A673 (cell line): ENCODE data around the gene ZNHIT3. TPM values are rescaled to one million over a fixed set of nuclear protein-coding genes. Genes with fewer than 3 reads are reported as not detected.
"Not testable (repeated sequence)": the region's sequence is repeated elsewhere in the genome, so short reads cannot be mapped to it uniquely, and the experiment has no call there.

Experiments
- BruUV-seq: library from RNA; stranded (reverse); fragments of 400-500 nt; replicated peaks from 2 replicates; lab custom pipeline; 2021; lab: Mats Ljungman, UMichigan
- CTCF ChIA-PET: fragments of 300-600 bp; sonication (Branson Sonifier 250); formaldehyde crosslinking; loops from one replicate; lab custom pipeline; 2022; ENCODE audit warnings: antibody characterized with exemption; lab: Charles Lee
- POLR2A ChIA-PET: fragments of 300-600 bp; sonication (Branson Sonifier 250); formaldehyde crosslinking; loops from one replicate; lab custom pipeline; 2022; ENCODE audit warnings: antibody characterized with exemption; ENCODE audit not compliant: low non-redundant PET; lab: Charles Lee
- DNase-seq: peaks from one replicate; pipeline ENCODE4 v3.0.0-alpha.2; 2015; ENCODE audit warnings: low spot score
- H3K27ac ChIP-seq: fragments of 200-600 bp; sonication (generic); 2 replicates; pipeline ENCODE4 v1.5.1; 2016; ENCODE audit warnings: mixed run types, low read depth, mild to moderate bottlenecking, mixed read lengths, antibody characterized with exemption, low read length; ENCODE audit not compliant: poor library complexity, severe bottlenecking
- H3K27me3 ChIP-seq: fragments of 200-600 bp; sonication (generic); replicated peaks from 2 replicates; pipeline ENCODE4 v1.6.1; 2017; ENCODE audit warnings: mixed run types, low read depth, mild to moderate bottlenecking, mixed read lengths, antibody characterized with exemption, low read length; ENCODE audit not compliant: insufficient read depth, poor library complexity
- H3K36me3 ChIP-seq: fragments of 200-600 bp; sonication (generic); 2 replicates; pipeline ENCODE4 v1.6.1; 2016; ENCODE audit warnings: mixed run types, mild to moderate bottlenecking, mixed read lengths, antibody characterized with exemption, low read length; ENCODE audit not compliant: insufficient read depth, poor library complexity, severe bottlenecking
- H3K4me1 ChIP-seq: fragments of 200-600 bp; sonication (generic); 2 replicates; pipeline ENCODE4 v1.6.1; 2017; ENCODE audit warnings: mixed run types, mild to moderate bottlenecking, mixed read lengths, antibody characterized with exemption, low read length; ENCODE audit not compliant: insufficient read depth, poor library complexity, severe bottlenecking
- H3K4me3 ChIP-seq: fragments of 200-600 bp; sonication (generic); 2 replicates; pipeline ENCODE4 v1.5.1; 2016; ENCODE audit warnings: low read depth, mixed run types, mild to moderate bottlenecking, mixed read lengths, low read length; ENCODE audit not compliant: poor library complexity, severe bottlenecking
- H3K9me3 ChIP-seq: fragments of 200-600 bp; sonication (generic); 2 replicates; pipeline ENCODE4 v1.6.1; 2016; ENCODE audit warnings: mixed run types, low read depth, mild to moderate bottlenecking, mixed read lengths, antibody characterized with exemption, low read length; ENCODE audit not compliant: poor library complexity, severe bottlenecking
- CTCF ChIP-seq: fragments of 300-800, 200-600 bp; sonication (generic); conservative IDR thresholded peaks from 2 replicates; pipeline ENCODE4 v1.5.1; 2017; ENCODE audit warnings: low read depth, mild to moderate bottlenecking, antibody characterized with exemption, low read length, moderate library complexity, mixed read lengths
- EZH2 ChIP-seq: fragments of 200-600 bp; sonication (generic); IDR thresholded peaks from 2 replicates; pipeline ENCODE4 v1.6.1; 2017; ENCODE audit warnings: borderline replicate concordance, low read depth, mild to moderate bottlenecking, mixed read lengths, antibody characterized with exemption, low read length; ENCODE audit not compliant: poor library complexity, severe bottlenecking
- intact Hi-C: fragments of 100-400 bp; cut with micrococcal nuclease; formaldehyde crosslinking; loops from one replicate; pipeline ENCODE4 v1.10.0; 2022; ENCODE audit not compliant: unreplicated experiment
- total RNA-seq: library from RNA; stranded (reverse); gene quantifications from 2 replicates; pipeline ENCODE4 v1.2.3, GENCODE V29; 2021

Gene ZNHIT3
- total RNA-seq, 1 experiment from 2014 or later, result 35.2 TPM

GRCh38 chr17:36482611-36483504 is 3.6 kb upstream of the ZNHIT3 start:
- intact Hi-C loops, result loop anchor here (10.0 kb wide), 1 partner anchor 518 kb away; no protein-coding TSS in a partner anchor
- BruUV-seq, result no TSS peak
- Histone ChIP-seq H3K36me3 (no peaks in the 10 kb centered on the region), H3K4me1 (peaks cover 4% of the 10 kb centered on the region), H3K9me3 (no peaks in the 10 kb centered on the region), H3K4me3 (no peak overlapping the region), H3K27me3 (peaks cover 24% of the 10 kb centered on the region), H3K27ac (no peak overlapping the region)
- POLR2A ChIA-PET, result no interaction called here
- peak; percentile 64 for DNase-seq
- no peak for TF ChIP-seq EZH2
- peak; percentile 59 for TF ChIP-seq CTCF
- CTCF ChIA-PET, result interaction anchor here (0.5 kb wide), 1 partner anchor 507 kb away, joined by 3 read pairs; no protein-coding TSS in a partner anchor

GRCh38 chr17:36484021-36484420 is 2.5 kb upstream of the ZNHIT3 start:
- CTCF ChIA-PET, DNase-seq, POLR2A ChIA-PET, H3K9me3 ChIP-seq, H3K4me1 ChIP-seq, H3K4me3 ChIP-seq, H3K27ac ChIP-seq, H3K36me3 ChIP-seq, BruUV-seq: not testable (repeated sequence)
- peaks cover 19% of the 10 kb centered on the region for H3K27me3 ChIP-seq
- intact Hi-C loops, result loop anchor here (10.0 kb wide), 1 partner anchor 519 kb away; no protein-coding TSS in a partner anchor

GRCh38 chr17:36485027-36485426 is 1.5 kb upstream of the ZNHIT3 start:
- no peaks in the 10 kb centered on the region for H3K36me3 ChIP-seq
- no peak overlapping the region for H3K4me3 ChIP-seq
- intact Hi-C loops, result loop anchor here (10.0 kb wide), 1 partner anchor 520 kb away; no protein-coding TSS in a partner anchor
- BruUV-seq, result no TSS peak
- TF ChIP-seq CTCF, result no peak
- no peak for TF ChIP-seq EZH2
- no peaks in the 10 kb centered on the region for H3K9me3 ChIP-seq
- H3K27me3 ChIP-seq, result peaks cover 11% of the 10 kb centered on the region
- peaks cover 4% of the 10 kb centered on the region for H3K4me1 ChIP-seq
- ChIA-PET CTCF (no interaction called here), POLR2A (no interaction called here)
- no peak overlapping the region for H3K27ac ChIP-seq
- DNase-seq, result no peak
